HFFc6 (cell line): ENCODE data around the gene CARF. TPM values are rescaled to one million over a fixed set of nuclear protein-coding genes. Genes with fewer than 3 reads are reported as not detected.
A peak's percentile ranks its signal among the peaks of the same experiment; 100 is the strongest.

Experiments used
- DNase-seq: peaks from one replicate; pipeline ENCODE4 v3.0.0-alpha.2; 2018
- H3K27ac Mint-ChIP-seq: 2 replicates; pipeline ENCODE4 v1.8.0; 2020; ENCODE audit warnings: mild to moderate bottlenecking, mixed read lengths
- H3K27me3 Mint-ChIP-seq: 2 replicates; pipeline ENCODE4 v1.8.0; 2021; ENCODE audit warnings: mild to moderate bottlenecking, moderate library complexity, mixed read lengths; ENCODE audit not compliant: insufficient read depth
- H3K36me3 Mint-ChIP-seq: 2 replicates; pipeline ENCODE4 v1.8.0; 2021; ENCODE audit warnings: low read depth, mixed read lengths
- H3K4me1 Mint-ChIP-seq: 2 replicates; pipeline ENCODE4 v1.8.0; 2020; ENCODE audit warnings: low read depth, mixed read lengths
- H3K4me3 Mint-ChIP-seq: 2 replicates; pipeline ENCODE4 v1.8.0; 2020; ENCODE audit warnings: mild to moderate bottlenecking, moderate library complexity, mixed read lengths
- H3K9me3 Mint-ChIP-seq: 2 replicates; pipeline ENCODE4 v1.8.0; 2020; ENCODE audit warnings: mild to moderate bottlenecking, mixed read lengths
- total RNA-seq, 6 experiments: library from RNA; stranded (reverse); fragmentation: NEBNext Ultra II Directional; extraction: Animal tissue kit (Norgen Biotek cat#: 25700); gene quantifications; 2 replicates in 1 of 6; 3 replicates in 5 of 6; pipeline ENCODE4 v1.2.3, GENCODE V29; 2021
- TF ChIP-seq, protein P1 (sequence below): fragments of 200-600 bp; sonication (generic); IDR thresholded peaks from 2 replicates; pipeline ENCODE4 v1.5.0; 2021; ENCODE audit warnings: antibody characterized with exemption, mild to moderate bottlenecking

CARF gene
- total RNA-seq, 6 experiments from 2014 or later: 2.2 to 5.7 (median 4.2) TPM

DNA sequence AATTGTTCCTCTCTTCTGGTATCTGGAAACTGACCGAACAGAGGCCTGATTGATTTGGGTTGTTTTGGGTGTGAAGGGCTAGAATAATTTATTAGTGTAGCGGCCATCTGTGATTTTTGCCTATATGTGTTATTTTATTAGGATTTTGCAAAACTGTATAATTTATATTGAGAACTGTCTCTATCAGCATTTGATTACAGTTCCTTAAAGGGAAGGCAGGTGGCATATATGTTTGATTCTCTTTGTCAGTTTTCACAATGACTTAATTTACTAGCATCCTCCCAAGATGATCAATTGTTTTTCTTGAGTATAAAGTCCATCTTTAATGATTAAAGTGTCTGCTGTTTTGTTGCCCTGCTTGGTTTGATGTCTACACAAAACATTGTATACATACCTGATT, 107.1 kb downstream of the CARF start:
- Mint-ChIP-seq H3K9me3 (no peaks in the 10 kb centered on the region), H3K27ac (peak overlapping the region; percentile 1; the same call in 1 of the 2 replicates), H3K4me1 (peaks cover 60% of the 10 kb centered on the region), H3K4me3 (peak overlapping the region; percentile 84), H3K27me3 (no peaks in the 10 kb centered on the region), H3K36me3 (peaks cover 24% of the 10 kb centered on the region)
- TF ChIP-seq, protein P1, sequence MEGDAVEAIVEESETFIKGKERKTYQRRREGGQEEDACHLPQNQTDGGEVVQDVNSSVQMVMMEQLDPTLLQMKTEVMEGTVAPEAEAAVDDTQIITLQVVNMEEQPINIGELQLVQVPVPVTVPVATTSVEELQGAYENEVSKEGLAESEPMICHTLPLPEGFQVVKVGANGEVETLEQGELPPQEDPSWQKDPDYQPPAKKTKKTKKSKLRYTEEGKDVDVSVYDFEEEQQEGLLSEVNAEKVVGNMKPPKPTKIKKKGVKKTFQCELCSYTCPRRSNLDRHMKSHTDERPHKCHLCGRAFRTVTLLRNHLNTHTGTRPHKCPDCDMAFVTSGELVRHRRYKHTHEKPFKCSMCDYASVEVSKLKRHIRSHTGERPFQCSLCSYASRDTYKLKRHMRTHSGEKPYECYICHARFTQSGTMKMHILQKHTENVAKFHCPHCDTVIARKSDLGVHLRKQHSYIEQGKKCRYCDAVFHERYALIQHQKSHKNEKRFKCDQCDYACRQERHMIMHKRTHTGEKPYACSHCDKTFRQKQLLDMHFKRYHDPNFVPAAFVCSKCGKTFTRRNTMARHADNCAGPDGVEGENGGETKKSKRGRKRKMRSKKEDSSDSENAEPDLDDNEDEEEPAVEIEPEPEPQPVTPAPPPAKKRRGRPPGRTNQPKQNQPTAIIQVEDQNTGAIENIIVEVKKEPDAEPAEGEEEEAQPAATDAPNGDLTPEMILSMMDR: peak; percentile 36
- no peak for DNase-seq

DNA sequence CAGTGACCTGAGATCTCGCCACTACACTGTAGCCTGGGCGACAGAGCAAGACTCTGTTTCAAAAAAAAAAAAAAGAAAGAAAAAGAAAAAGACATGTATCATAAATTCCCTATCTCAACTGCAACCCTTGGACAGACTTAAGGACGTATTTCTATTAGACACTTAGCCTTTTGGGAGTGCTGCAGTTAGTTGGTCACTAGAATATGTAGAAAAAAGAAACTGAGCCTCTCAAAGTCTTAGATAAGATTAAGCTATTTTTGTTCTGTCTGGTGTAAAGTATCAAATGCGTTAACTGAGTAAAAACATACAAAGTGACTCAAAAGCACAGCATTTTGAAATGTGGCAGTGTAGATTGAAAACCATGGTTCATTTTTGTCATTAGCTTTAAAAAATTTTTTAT, 109.9 kb downstream of the CARF start:
- Mint-ChIP-seq H3K4me3 (no peak overlapping the region), H3K27ac (peak overlapping the region; percentile 2; the same call in 1 of the 2 replicates)

DNA sequence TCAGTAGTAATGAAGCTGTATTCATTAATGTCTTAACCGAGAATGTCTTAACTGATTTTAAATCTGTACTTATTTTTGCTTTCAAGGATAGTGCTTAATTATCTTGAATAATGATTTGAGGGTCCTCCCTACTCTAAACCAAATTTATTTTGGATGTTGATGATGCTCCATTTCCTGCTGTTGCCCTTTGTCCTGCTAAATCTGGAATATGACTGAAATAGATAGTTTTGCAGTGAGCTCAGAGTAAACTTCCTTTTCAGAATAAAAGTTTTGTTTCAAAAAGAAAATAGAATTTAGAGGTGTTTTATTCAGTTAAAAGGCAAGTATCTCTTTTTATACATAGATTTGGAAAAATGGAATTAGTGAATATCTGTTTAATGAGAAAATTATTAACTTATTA, 110.7 kb downstream of the CARF start:
- DNase-seq: no peak
- TF ChIP-seq, protein P1: no peak
- Mint-ChIP-seq H3K27ac (peak overlapping the region; percentile 42), H3K4me3 (peak overlapping the region; percentile 55), H3K27me3 (no peaks in the 10 kb centered on the region), H3K9me3 (no peaks in the 10 kb centered on the region), H3K36me3 (peaks cover 13% of the 10 kb centered on the region; the same call in 1 of the 2 replicates), H3K4me1 (peaks cover 54% of the 10 kb centered on the region)

More for the DNA sequence above, 109.9 kb downstream of the CARF start:
- H3K36me3 Mint-ChIP-seq: peaks cover 14% of the 10 kb centered on the region; the same call in 1 of the 2 replicates
- H3K4me1 Mint-ChIP-seq: peaks cover 58% of the 10 kb centered on the region
- TF ChIP-seq, protein P1: no peak
- H3K9me3 Mint-ChIP-seq: no peaks in the 10 kb centered on the region
- no peaks in the 10 kb centered on the region for H3K27me3 Mint-ChIP-seq
- DNase-seq: no peak

DNA sequence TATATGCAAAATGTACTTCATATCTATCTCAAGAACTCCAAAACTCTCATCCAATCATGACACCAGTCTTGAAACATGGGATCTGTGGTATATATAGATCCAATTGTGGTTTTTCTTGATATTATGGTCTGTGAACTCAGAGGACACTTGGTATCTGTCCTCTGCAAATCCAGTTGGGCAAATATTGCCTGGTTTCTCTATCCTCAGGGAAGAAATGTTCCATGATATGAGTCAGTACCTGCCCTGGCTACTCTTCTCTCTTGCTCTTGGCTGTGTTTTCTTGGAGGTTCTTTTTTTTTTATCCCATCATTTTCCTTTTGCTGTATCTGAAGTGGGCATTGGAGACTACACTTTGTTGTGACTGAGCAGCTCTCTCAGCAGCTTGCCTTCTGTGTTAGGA, 113.5 kb downstream of the CARF start:
- H3K36me3 Mint-ChIP-seq: peaks cover 8% of the 10 kb centered on the region; the same call in 1 of the 2 replicates
- peaks cover 34% of the 10 kb centered on the region for H3K4me1 Mint-ChIP-seq
- TF ChIP-seq, protein P1: no peak
- H3K9me3 Mint-ChIP-seq: no peaks in the 10 kb centered on the region
- peak; percentile 14 for DNase-seq
- peak overlapping the region; percentile 15; the same call in 1 of the 2 replicates for H3K27ac Mint-ChIP-seq
- H3K4me3 Mint-ChIP-seq: no peak overlapping the region
- H3K27me3 Mint-ChIP-seq: no peaks in the 10 kb centered on the region

DNA sequence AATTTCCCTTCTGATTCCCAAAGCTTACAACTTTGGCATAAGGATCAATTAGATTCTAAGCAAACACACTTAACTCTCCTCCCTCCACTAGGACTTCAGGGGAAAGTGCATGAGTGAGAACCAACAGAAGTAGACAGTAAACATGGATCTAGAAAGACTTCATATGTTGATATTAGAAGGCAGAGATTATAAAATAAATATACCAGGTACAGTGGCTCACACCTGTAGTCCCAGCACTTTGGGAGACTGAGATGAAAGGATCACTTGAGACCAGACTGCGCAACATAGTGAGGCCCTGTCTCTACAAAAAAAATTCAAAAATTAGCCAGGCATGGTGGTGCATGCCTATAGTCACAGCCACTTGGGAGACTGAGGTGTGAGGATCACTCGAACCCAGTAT, 118.5 kb downstream of the CARF start:
- Mint-ChIP-seq H3K4me3 (no peak overlapping the region), H3K27me3 (no peaks in the 10 kb centered on the region), H3K4me1 (peaks cover 13% of the 10 kb centered on the region), H3K36me3 (peaks cover 5% of the 10 kb centered on the region; the same call in 1 of the 2 replicates), H3K9me3 (no peaks in the 10 kb centered on the region), H3K27ac (no peak overlapping the region)
- TF ChIP-seq, protein P1: no peak
- no peak for DNase-seq
